Endothelial cell (in vitro differentiated cells): ENCODE measurements around the gene PDE1C. TPM values are rescaled to one million over a fixed set of nuclear protein-coding genes. Genes with fewer than 3 reads are reported as not detected.

Experiments
- DNase-seq: peaks from one replicate; pipeline ENCODE4 v3.0.0; 2021; ENCODE audit warnings: low spot score
- H3K27ac Mint-ChIP-seq: one replicate; pipeline ENCODE4 v1.8.0; 2021; ENCODE audit warnings: mixed read lengths, inconsistent platforms; ENCODE audit not compliant: unreplicated experiment
- H3K27me3 Mint-ChIP-seq: one replicate; pipeline ENCODE4 v1.8.0; 2021; ENCODE audit warnings: mild to moderate bottlenecking, moderate library complexity, mixed read lengths, inconsistent platforms; ENCODE audit not compliant: unreplicated experiment
- H3K36me3 Mint-ChIP-seq: one replicate; pipeline ENCODE4 v1.8.0; 2021; ENCODE audit warnings: mild to moderate bottlenecking, low read depth, mixed read lengths, inconsistent platforms; ENCODE audit not compliant: unreplicated experiment
- H3K4me1 Mint-ChIP-seq: one replicate; pipeline ENCODE4 v1.8.0; 2021; ENCODE audit warnings: mild to moderate bottlenecking, mixed read lengths, inconsistent platforms; ENCODE audit not compliant: unreplicated experiment
- H3K4me3 Mint-ChIP-seq: one replicate; pipeline ENCODE4 v1.8.0; 2021; ENCODE audit warnings: mild to moderate bottlenecking, mixed read lengths, inconsistent platforms; ENCODE audit not compliant: unreplicated experiment
- H3K9me3 Mint-ChIP-seq: one replicate; pipeline ENCODE4 v1.8.0; 2021; ENCODE audit warnings: mixed read lengths, inconsistent platforms; ENCODE audit not compliant: unreplicated experiment
- CTCF ChIP-seq: fragments of 200-600 bp; sonication (generic); IDR thresholded peaks from one replicate; pipeline ENCODE4 v1.5.0; 2021; ENCODE audit warnings: antibody characterized with exemption; ENCODE audit not compliant: unreplicated experiment
- total RNA-seq: library from RNA; stranded (reverse); fragmentation: NEBNext Ultra II Directional; extraction: Animal tissue kit (Norgen Biotek cat#: 25700); gene quantifications from one replicate; pipeline ENCODE4 v1.2.1, GENCODE V29; 2021; ENCODE audit not compliant: unreplicated experiment

PDE1C gene
- total RNA-seq, 1 donor from 2014 or later: 2.9 TPM

GRCh38 chr7:31918706-31919393 is 151.4 kb downstream of the PDE1C start:
- Mint-ChIP-seq H3K36me3 (no peaks in the 10 kb centered on the region), H3K4me1 (no peaks in the 10 kb centered on the region), H3K27me3 (no peaks in the 10 kb centered on the region), H3K4me3 (no peak overlapping the region), H3K27ac (no peak overlapping the region), H3K9me3 (no peaks in the 10 kb centered on the region)
- TF ChIP-seq CTCF: no peak
- DNase-seq: no peak

- TF ChIP-seq CTCF: no peak
- DNase-seq: no peak
- no peaks in the 10 kb centered on the region for H3K9me3 Mint-ChIP-seq
- no peaks in the 10 kb centered on the region for H3K36me3 Mint-ChIP-seq
- no peak overlapping the region for H3K27ac Mint-ChIP-seq
- no peak overlapping the region for H3K4me3 Mint-ChIP-seq
- H3K4me1 Mint-ChIP-seq: no peaks in the 10 kb centered on the region
- H3K27me3 Mint-ChIP-seq: no peaks in the 10 kb centered on the region
These were observed 153.0 kb downstream of the PDE1C start for GRCh38 chr7:31917256-31917655.

GRCh38 chr7:31910191-31910590 is 160.0 kb downstream of the PDE1C start:
- no peak for DNase-seq

GRCh38 chr7:31906479-31907171 is 163.6 kb downstream of the PDE1C start:
- no peak for TF ChIP-seq CTCF
- Mint-ChIP-seq H3K4me1 (no peaks in the 10 kb centered on the region), H3K27ac (no peak overlapping the region), H3K27me3 (no peaks in the 10 kb centered on the region), H3K9me3 (peaks cover 3% of the 10 kb centered on the region), H3K4me3 (no peak overlapping the region), H3K36me3 (no peaks in the 10 kb centered on the region)
- no peak for DNase-seq

More at GRCh38 chr7:31910191-31910590, 160.0 kb downstream of the PDE1C start:
- H3K9me3 Mint-ChIP-seq: peaks cover 3% of the 10 kb centered on the region
- TF ChIP-seq CTCF: no peak
- no peak overlapping the region for H3K4me3 Mint-ChIP-seq
- no peaks in the 10 kb centered on the region for H3K27me3 Mint-ChIP-seq
- no peaks in the 10 kb centered on the region for H3K4me1 Mint-ChIP-seq
- no peak overlapping the region for H3K27ac Mint-ChIP-seq
- no peaks in the 10 kb centered on the region for H3K36me3 Mint-ChIP-seq

- no peaks in the 10 kb centered on the region for H3K27me3 Mint-ChIP-seq
- H3K9me3 Mint-ChIP-seq: no peaks in the 10 kb centered on the region
- no peak overlapping the region for H3K4me3 Mint-ChIP-seq
- no peaks in the 10 kb centered on the region for H3K36me3 Mint-ChIP-seq
- no peak for DNase-seq
- peaks cover 3% of the 10 kb centered on the region for H3K4me1 Mint-ChIP-seq
- no peak for TF ChIP-seq CTCF
- H3K27ac Mint-ChIP-seq: no peak overlapping the region
These were observed 166.2 kb downstream of the PDE1C start for GRCh38 chr7:31903962-31904361.
